GM23248 (cell line): Measurements from ENCODE around the gene LMX1B. TPM values are rescaled to one million over a fixed set of nuclear protein-coding genes. Genes with fewer than 3 reads are reported as not detected.

Source experiments
- DNase-seq: peaks from one replicate; pipeline ENCODE4 v3.0.0-alpha.2; 2015
- H2AFZ ChIP-seq: fragments of 200-600 bp; sonication (generic); 2 replicates; pipeline ENCODE4 v1.6.1; 2016; ENCODE audit warnings: antibody characterized with exemption
- H3F3A ChIP-seq: fragments of 200-600 bp; sonication (generic); 2 replicates; pipeline ENCODE4 v1.6.1; 2016; ENCODE audit warnings: mild to moderate bottlenecking, antibody characterized with exemption, mixed run types; ENCODE audit not compliant: insufficient read depth
- H3K27ac ChIP-seq: fragments of 200-600 bp; sonication (generic); 2 replicates; pipeline ENCODE4 v1.5.1; 2016; ENCODE audit warnings: mild to moderate bottlenecking
- H3K27me3 ChIP-seq: fragments of 200-600 bp; sonication (generic); replicated peaks from 2 replicates; pipeline ENCODE4 v1.6.1; 2016; ENCODE audit warnings: mild to moderate bottlenecking; ENCODE audit not compliant: insufficient read depth
- H3K36me3 ChIP-seq: fragments of 200-600 bp; sonication (generic); 2 replicates; pipeline ENCODE4 v1.6.1; 2016; ENCODE audit warnings: low read depth, mild to moderate bottlenecking
- H3K4me1 ChIP-seq: fragments of 200-600 bp; sonication (generic); 2 replicates; pipeline ENCODE4 v1.6.1; 2016; ENCODE audit warnings: mild to moderate bottlenecking; ENCODE audit not compliant: insufficient read depth
- H3K4me2 ChIP-seq: fragments of 200-600 bp; sonication (generic); one replicate; pipeline ENCODE4 v1.6.1; 2016; ENCODE audit warnings: mild to moderate bottlenecking; ENCODE audit not compliant: unreplicated experiment
- H3K4me3 ChIP-seq: fragments of 200-600 bp; sonication (generic); 2 replicates; pipeline ENCODE4 v1.5.1; 2016; ENCODE audit warnings: mild to moderate bottlenecking
- H3K79me2 ChIP-seq: fragments of 200-600 bp; sonication (generic); 2 replicates; pipeline ENCODE4 v1.6.1; 2016; ENCODE audit warnings: mild to moderate bottlenecking; ENCODE audit not compliant: insufficient read depth
- H3K9ac ChIP-seq: fragments of 200-600 bp; sonication (generic); 2 replicates; pipeline ENCODE4 v1.6.1; 2016; ENCODE audit warnings: mild to moderate bottlenecking
- H3K9me2 ChIP-seq: fragments of 200-600 bp; sonication (generic); 2 replicates; pipeline ENCODE4 v1.6.1; 2016; ENCODE audit warnings: mixed run types, mild to moderate bottlenecking, moderate library complexity; ENCODE audit not compliant: insufficient read depth
- H3K9me3 ChIP-seq: fragments of 200-600 bp; sonication (generic); one replicate; pipeline ENCODE4 v1.6.1; 2017; ENCODE audit warnings: low read depth
- H4K20me1 ChIP-seq: fragments of 200-600 bp; sonication (generic); 2 replicates; pipeline ENCODE4 v1.6.0; 2016; ENCODE audit not compliant: insufficient read depth
- EZH2 ChIP-seq: fragments of 200-600 bp; sonication (generic); IDR thresholded peaks from 2 replicates; pipeline ENCODE4 v1.6.1; 2018; ENCODE audit warnings: antibody characterized with exemption, mild to moderate bottlenecking; ENCODE audit not compliant: insufficient read depth, poor library complexity, severe bottlenecking
- EZH2phosphoT487 ChIP-seq: fragments of 200-600 bp; sonication (generic); IDR thresholded peaks from 2 replicates; pipeline ENCODE4 v1.6.1; 2018; ENCODE audit warnings: antibody characterized with exemption, moderate library complexity, mild to moderate bottlenecking, low read depth; ENCODE audit not compliant: insufficient read depth
- WGBS, 2 experiments: methylation state at CpG; one replicate each; pipeline ENCODE4 v1.1.6; 2015 to 2017; ENCODE audit warnings: low lambda C conversion rate in 2 of 2, low coverage in 1 of 2; ENCODE audit errors: missing lambda C conversion rate in 2 of 2; 5-methylcytosine and 5-hydroxymethylcytosine counted together
- in situ Hi-C: fragments of 300-500 bp; cut with MboI; formaldehyde crosslinking; loops from 2 replicates; pipeline ENCODE4 v1.15.0; 2020
- polyA plus RNA-seq: library from polyadenylated mRNA; unstranded; fragments of >200 nt; fragmentation: Nextera tagmentation; extraction: Ambion mirVana; gene quantifications from 2 replicates; pipeline ENCODE4 v1.2.1, GENCODE V29; 2016
- total RNA-seq: library from RNA; depleted of rRNA; stranded (reverse); fragments of >200 nt; shearing (Covaris generic); gene quantifications from 2 replicates; pipeline ENCODE4 v1.2.3, GENCODE V29; 2014

The LMX1B gene
- total and polyA plus RNA-seq, 2 experiments from 2014 or later = not detected

- no peaks in the 10 kb centered on the region for H3K9me3 ChIP-seq
- 73 to 79% methylated on average over 19 to 20 of the region's 20 CpGs for WGBS, 2 experiments
- H3K9me2 ChIP-seq = no peaks in the 10 kb centered on the region
- TF ChIP-seq EZH2phosphoT487 (no peak), EZH2 (no peak)
- DNase-seq = no peak
- no peaks in the 10 kb centered on the region for H3K4me1 ChIP-seq
- H3K27me3 ChIP-seq = no peaks in the 10 kb centered on the region; the same call in 1 of the 2 replicates
- H2AFZ ChIP-seq = no peak overlapping the region
- H3K4me3 ChIP-seq = no peak overlapping the region
- H3K9ac ChIP-seq = no peak overlapping the region
- no peaks in the 10 kb centered on the region for H4K20me1 ChIP-seq
- no peak overlapping the region for H3K27ac ChIP-seq
- no peak overlapping the region for H3K4me2 ChIP-seq
- no peaks in the 10 kb centered on the region for H3K36me3 ChIP-seq
- no peaks in the 10 kb centered on the region for H3K79me2 ChIP-seq
- in situ Hi-C loops = no loop called here
- H3F3A ChIP-seq = no peaks in the 10 kb centered on the region
Measured at GRCh38 chr9:126671381-126671831, 57.7 kb downstream of the LMX1B start.

GRCh38 chr9:126671983-126672382 lies 58.3 kb downstream of the LMX1B start:
- H4K20me1 ChIP-seq = no peaks in the 10 kb centered on the region
- H3K79me2 ChIP-seq = no peaks in the 10 kb centered on the region
- H3K27me3 ChIP-seq = no peaks in the 10 kb centered on the region; the same call in 1 of the 2 replicates
- H3F3A ChIP-seq = no peaks in the 10 kb centered on the region
- no peaks in the 10 kb centered on the region for H3K9me3 ChIP-seq
- H3K4me2 ChIP-seq = no peak overlapping the region
- DNase-seq = no peak
- H3K27ac ChIP-seq = no peak overlapping the region
- no peak overlapping the region for H3K9ac ChIP-seq
- no peak overlapping the region for H3K4me3 ChIP-seq
- WGBS, 2 experiments = 65 to 74% methylated on average over 6 of the region's 6 CpGs
- in situ Hi-C loops = no loop called here
- TF ChIP-seq EZH2 = no peak
- TF ChIP-seq EZH2phosphoT487 = no peak
- no peaks in the 10 kb centered on the region for H3K4me1 ChIP-seq
- no peaks in the 10 kb centered on the region for H3K9me2 ChIP-seq
- no peaks in the 10 kb centered on the region for H3K36me3 ChIP-seq
- no peak overlapping the region for H2AFZ ChIP-seq

GRCh38 chr9:126672634-126673284 lies 59.0 kb downstream of the LMX1B start:
- TF ChIP-seq EZH2phosphoT487 (no peak), EZH2 (no peak)
- Histone ChIP-seq H4K20me1 (no peaks in the 10 kb centered on the region), H3F3A (no peaks in the 10 kb centered on the region), H3K4me2 (no peak overlapping the region), H2AFZ (no peak overlapping the region), H3K9me2 (no peaks in the 10 kb centered on the region), H3K4me1 (no peaks in the 10 kb centered on the region), H3K9ac (no peak overlapping the region), H3K9me3 (no peaks in the 10 kb centered on the region), H3K27me3 (no peaks in the 10 kb centered on the region; the same call in 1 of the 2 replicates), H3K36me3 (no peaks in the 10 kb centered on the region), H3K4me3 (no peak overlapping the region), H3K79me2 (no peaks in the 10 kb centered on the region), H3K27ac (no peak overlapping the region)
- in situ Hi-C loops = no loop called here
- 78 to 79% methylated on average over 17 to 18 of the region's 18 CpGs for WGBS, 2 experiments
- no peak for DNase-seq

- no peak overlapping the region for H3K4me2 ChIP-seq
- H3K9ac ChIP-seq = no peak overlapping the region
- H2AFZ ChIP-seq = no peak overlapping the region
- no peaks in the 10 kb centered on the region for H3K27me3 ChIP-seq
- no peaks in the 10 kb centered on the region for H3F3A ChIP-seq
- peak; percentile 20 for DNase-seq
- H3K4me1 ChIP-seq = no peaks in the 10 kb centered on the region
- TF ChIP-seq EZH2phosphoT487 (no peak), EZH2 (no peak)
- no peak overlapping the region for H3K4me3 ChIP-seq
- no peaks in the 10 kb centered on the region for H3K9me3 ChIP-seq
- WGBS, 2 experiments = 38 to 50% methylated on average over 12 to 13 of the region's 13 CpGs
- H3K79me2 ChIP-seq = no peaks in the 10 kb centered on the region
- no peaks in the 10 kb centered on the region for H3K9me2 ChIP-seq
- in situ Hi-C loops = no loop called here
- H3K27ac ChIP-seq = no peak overlapping the region
- no peaks in the 10 kb centered on the region for H4K20me1 ChIP-seq
- no peaks in the 10 kb centered on the region for H3K36me3 ChIP-seq
Measured at GRCh38 chr9:126673689-126674364, 60.1 kb downstream of the LMX1B start.
